HG03378 (cell line): ENCODE data around the gene CLIC2.
A peak's percentile ranks its signal among the peaks of the same experiment; 100 is the strongest.

Experiments
- ATAC-seq: cut with Tn5 transposase; IDR thresholded peaks from one replicate; pipeline ENCODE4 v1.9.1; 2021; ENCODE audit warnings: mild to moderate bottlenecking, moderate library complexity; ENCODE audit not compliant: unreplicated experiment

The CLIC2 gene

DNA sequence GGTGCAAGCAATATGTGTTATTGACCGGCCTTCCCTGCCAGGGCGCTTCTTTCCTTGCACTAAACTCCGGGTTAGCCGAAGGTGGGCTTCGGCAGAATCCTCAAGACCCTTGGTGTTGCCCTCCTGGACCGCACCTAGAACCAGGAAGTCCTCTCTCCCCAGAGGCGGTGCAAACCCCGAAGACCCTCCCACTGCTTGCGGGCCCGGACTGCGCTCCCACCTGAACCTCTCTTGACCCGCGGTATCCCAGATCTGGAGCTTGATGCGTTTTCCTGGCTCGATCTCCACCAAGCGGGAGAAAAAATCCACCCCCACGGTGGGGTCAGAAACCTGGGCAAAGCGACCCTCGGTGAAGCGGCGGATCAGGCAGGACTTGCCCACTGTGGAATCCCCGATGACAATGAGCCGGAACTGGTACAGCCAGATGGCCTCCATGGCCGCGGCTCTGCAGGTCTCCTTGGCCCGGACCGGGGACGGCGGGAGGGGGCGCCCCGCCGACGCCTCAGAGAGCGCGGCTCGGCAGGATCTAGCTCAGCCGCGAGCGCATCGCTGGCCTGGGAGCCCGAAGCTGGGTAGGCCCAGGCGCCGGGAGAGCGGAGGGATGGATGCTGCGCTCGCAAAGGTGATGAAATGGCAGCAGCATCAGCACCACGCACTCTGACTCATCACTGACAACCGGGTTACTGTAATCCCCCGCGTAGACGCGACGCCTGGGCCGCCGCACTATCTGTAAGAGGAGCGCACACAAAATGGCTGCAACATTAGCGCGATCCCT is 70.4 kb downstream of the CLIC2 start, which contains the start of gene RAB39B:
Gene RAB39B, minus strand, starts transcription at position 638 of the 775 bp plus-strand sequence. Its CDS starts 203 bp downstream, at position 435.
- peak; percentile 80 for ATAC-seq

DNA sequence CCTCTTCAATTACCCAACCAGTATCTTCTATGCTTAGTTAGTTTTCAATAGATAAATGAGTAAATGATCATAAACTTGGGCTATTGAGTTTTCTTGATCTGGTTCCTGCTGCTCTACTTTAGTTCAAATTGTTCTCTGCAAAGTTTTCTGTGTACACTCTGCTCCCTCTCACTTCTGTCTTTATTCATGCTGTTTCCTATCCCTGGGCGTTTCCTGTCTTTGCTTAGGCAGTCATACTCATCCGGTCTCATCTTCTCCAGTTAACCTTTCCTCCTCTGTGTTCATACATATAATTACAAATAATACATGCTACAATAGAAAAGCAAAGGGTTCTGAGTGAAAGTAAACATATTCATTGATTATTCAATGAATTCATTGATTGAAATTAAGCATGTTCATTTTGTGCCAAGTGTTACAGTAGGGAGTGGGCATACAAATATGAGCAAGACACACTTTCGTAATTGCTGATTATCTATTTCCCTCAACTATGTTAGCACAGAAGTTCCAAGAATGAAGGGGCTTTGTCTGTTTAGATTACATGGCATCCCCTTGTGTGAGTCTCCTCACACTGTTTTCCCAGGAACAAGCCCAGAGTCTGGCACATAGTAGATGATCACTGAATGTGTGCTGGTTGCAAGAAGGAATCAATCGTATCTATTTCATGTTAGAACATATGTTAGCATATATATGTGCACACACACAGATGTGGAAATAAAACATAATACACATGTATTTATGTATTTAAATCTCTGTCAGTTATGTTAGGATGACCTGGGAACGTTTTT is 71.3 kb downstream of the CLIC2 start:
- peak; percentile 34 for ATAC-seq

- no peak for ATAC-seq
These were observed 74.7 kb downstream of the CLIC2 start for GRCh38 chrX:155259752-155260151.

DNA sequence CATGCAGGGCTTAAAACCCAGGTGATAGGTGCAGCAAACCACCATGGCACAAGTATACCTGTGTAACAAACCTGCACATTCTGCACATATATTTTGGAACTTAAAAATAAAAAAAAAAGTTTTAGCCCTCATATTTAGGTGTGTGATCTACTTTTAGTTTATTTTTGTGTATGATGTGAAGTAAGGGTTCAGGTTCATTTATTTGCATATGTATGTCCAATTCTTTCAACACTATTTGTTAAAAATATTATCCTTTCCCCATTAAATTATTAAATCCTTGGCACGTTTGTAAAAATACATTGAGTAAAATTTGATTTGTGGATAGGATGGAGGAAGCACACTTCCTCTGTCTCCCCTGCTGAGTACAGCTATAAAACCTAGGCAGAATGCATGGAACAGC is 83.0 kb downstream of the CLIC2 start:
- ATAC-seq, result no peak

GRCh38 chrX:155247497-155247896 is 86.9 kb downstream of the CLIC2 start:
- ATAC-seq, result no peak

DNA sequence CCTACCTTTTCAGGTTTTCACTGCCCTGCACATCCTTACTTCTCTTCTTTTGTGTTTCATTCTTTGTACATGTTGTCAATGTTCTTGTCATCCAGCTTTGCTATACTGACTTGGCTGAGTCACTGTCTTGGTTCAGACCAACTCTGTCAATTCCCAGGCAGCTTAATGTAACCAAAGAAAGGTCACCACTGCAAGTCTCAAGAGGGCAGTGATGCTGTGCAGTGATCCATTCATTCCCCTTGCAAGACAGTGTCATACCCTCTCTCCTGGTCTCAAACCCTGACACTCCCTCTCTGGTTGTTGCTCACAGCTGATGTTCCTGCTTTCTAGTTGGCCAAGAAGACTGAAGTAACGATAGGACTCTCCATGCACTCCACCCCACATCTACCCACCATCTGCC is 87.7 kb downstream of the CLIC2 start:
- no peak for ATAC-seq

DNA sequence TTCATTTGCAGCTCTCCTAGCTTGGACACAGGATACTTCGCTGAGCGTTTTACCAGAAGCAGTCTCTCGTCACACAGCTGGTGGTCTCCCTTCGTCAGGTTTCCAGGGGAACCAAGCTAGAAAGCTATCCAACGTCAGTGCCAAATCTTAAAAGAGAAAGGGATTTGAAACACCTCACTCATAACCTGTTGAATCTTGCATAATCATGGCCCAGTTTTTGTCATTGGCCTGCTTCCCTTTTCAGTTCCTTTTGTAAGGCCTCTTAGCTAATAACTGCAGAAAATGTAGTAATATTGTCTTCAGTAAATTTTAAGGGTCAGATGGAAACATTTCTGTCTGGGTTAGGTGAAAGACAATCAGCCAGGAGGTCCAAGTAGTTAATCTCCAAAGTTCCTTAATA is 92.1 kb downstream of the CLIC2 start:
- ATAC-seq, result no peak

DNA sequence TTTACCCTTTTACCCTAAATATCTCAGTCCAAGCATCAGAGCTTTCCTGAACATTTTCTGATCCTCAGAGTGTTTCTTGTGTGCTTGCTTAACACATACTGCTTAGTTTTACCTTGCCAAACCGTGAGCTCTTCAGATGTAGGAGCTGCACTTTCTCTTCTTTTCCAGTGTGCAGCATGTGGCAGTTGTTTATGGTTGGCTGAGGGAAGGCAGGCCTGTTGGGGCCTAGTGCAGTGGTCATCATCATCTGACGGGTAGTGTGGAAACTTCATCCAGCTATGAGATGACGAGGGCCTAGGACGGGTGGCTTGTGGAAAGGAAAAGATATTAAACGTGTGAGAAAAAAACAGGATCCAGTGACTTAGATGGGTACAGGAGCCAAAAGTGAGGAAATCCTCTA is 96.7 kb downstream of the CLIC2 start:
- ATAC-seq, result no peak

DNA sequence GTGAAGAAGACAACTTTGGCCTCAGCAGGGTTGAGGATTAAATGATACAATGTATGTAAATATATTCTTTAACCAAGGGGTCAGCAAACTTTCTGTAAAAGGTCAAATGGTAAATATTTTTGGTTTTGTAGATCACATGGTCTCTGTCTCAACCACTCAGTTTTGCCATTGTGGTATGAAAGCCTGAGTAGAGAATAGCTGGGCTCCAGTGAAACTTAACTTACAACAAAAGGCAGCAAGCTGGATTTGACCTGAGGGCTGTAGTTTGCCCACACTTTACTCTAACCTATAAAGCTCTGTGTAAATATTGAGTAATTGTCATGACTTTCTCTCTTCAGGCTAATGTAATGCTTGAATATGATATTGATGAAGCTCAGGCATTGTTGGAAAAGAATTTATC is 98.5 kb downstream of the CLIC2 start:
- ATAC-seq, result no peak

DNA sequence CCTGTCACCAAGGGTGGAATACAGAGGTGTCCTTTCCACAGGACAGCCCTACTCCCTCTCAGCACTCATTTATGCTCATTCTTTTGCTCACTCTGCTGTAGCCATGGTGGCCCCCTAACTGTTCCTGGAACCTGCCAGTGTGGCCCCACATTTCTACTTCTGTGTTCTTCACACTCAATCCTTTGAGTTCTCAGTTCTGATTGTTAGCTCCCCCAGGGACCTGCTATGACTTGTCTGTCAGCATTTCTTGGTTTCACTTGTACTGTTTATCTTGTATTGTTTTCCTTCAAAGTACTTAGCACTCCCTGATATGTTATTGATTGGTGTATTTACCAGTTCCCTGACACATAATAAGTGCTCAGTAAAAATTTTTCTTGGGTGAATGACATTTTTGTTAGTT is 103.3 kb downstream of the CLIC2 start:
- ATAC-seq, result peak; percentile 72
